Liver (tissue), 3 donors: ENCODE data around the gene CALHM3.

Experiments
- CTCF ChIP-seq: fragments of 150-350 bp; IDR thresholded peaks from 2 replicates; pipeline ENCODE4 v1.5.1; 2017; ENCODE audit warnings: improper control_type of control experiment, low read depth, low read length; ENCODE audit not compliant: missing input control
- RAD21 ChIP-seq, 2 donors: IDR thresholded peaks; 2 replicates each; pipeline ENCODE4 v1.6.1; 2016; ENCODE audit warnings: antibody characterized with exemption in 2 of 2, mild to moderate bottlenecking in 2 of 2
- REST ChIP-seq: IDR thresholded peaks from 2 replicates; pipeline ENCODE4 v1.6.1; 2016; ENCODE audit warnings: antibody characterized with exemption, mild to moderate bottlenecking
- SP1 ChIP-seq: IDR thresholded peaks from 2 replicates; pipeline ENCODE4 v1.6.1; 2018; ENCODE audit warnings: antibody characterized with exemption, mild to moderate bottlenecking
- TAF1 ChIP-seq: conservative IDR thresholded peaks from 2 replicates; pipeline ENCODE4 v1.6.1; 2016; ENCODE audit warnings: antibody characterized with exemption, mild to moderate bottlenecking
- YY1 ChIP-seq: IDR thresholded peaks from 2 replicates; pipeline ENCODE4 v1.6.1; 2016; ENCODE audit warnings: antibody characterized with exemption, mild to moderate bottlenecking
- donor health status: healthy.
- donor health status: healthy.

- no peak for TF ChIP-seq REST
- TF ChIP-seq CTCF, result no peak
- TF ChIP-seq YY1, result no peak
- TF ChIP-seq TAF1, result no peak
- TF ChIP-seq SP1, result no peak
- TF ChIP-seq RAD21 (IDR thresholded peaks at IDR 0.05), result no peak
Observed at GRCh38 chr10:103441611-103442010, 37.4 kb downstream of the CALHM3 start.
